Right hindlimb (tissue), 1 donor: Measurements from ENCODE around the gene NBPF20.
"Not testable (repeated sequence)": the region's sequence is repeated elsewhere in the genome, so short reads cannot be mapped to it uniquely, and the experiment has no call there.

Source experiments
- DNase-seq: peaks from one replicate; pipeline ENCODE4 v3.0.0-alpha.2; 2018

Gene NBPF20

GRCh38 chr1:145425436-145426029 is at the start of gene NBPF20:
Gene NBPF20, minus strand, starts transcription at chr1:145425603. Its CDS starts 20,331 bp downstream, at chr1:145405272.
- peak; percentile 87 for DNase-seq

- not testable (repeated sequence) for DNase-seq
Observed at GRCh38 chr1:145474837-145475368, 49.5 kb upstream of the NBPF20 start.

GRCh38 chr1:145472731-145473130 is 47.3 kb upstream of the NBPF20 start:
- DNase-seq, result not testable (repeated sequence)

- not testable (repeated sequence) for DNase-seq
Observed at GRCh38 chr1:145471365-145471764, 46.0 kb upstream of the NBPF20 start.

GRCh38 chr1:145465405-145466144 is 40.2 kb upstream of the NBPF20 start:
- peak; percentile 24 for DNase-seq

GRCh38 chr1:145464708-145465336 is 39.4 kb upstream of the NBPF20 start:
- DNase-seq, result not testable (repeated sequence)

GRCh38 chr1:145464017-145464416 is 38.6 kb upstream of the NBPF20 start:
- not testable (repeated sequence) for DNase-seq

- DNase-seq, result not testable (repeated sequence)
Observed at GRCh38 chr1:145460684-145461083, 35.3 kb upstream of the NBPF20 start.

GRCh38 chr1:145460048-145460447 is 34.6 kb upstream of the NBPF20 start:
- DNase-seq, result not testable (repeated sequence)

- not testable (repeated sequence) for DNase-seq
Observed at GRCh38 chr1:145459591-145459990, 34.2 kb upstream of the NBPF20 start.

GRCh38 chr1:145459063-145459462 is 33.7 kb upstream of the NBPF20 start:
- not testable (repeated sequence) for DNase-seq

GRCh38 chr1:145454824-145455177 is 29.4 kb upstream of the NBPF20 start:
- DNase-seq, result not testable (repeated sequence)

- DNase-seq, result not testable (repeated sequence)
Observed at GRCh38 chr1:145453873-145454823, 28.7 kb upstream of the NBPF20 start.

GRCh38 chr1:145452506-145452905 is 27.1 kb upstream of the NBPF20 start:
- not testable (repeated sequence) for DNase-seq

- peak; percentile 39 for DNase-seq
Observed at GRCh38 chr1:145451914-145452313, 26.5 kb upstream of the NBPF20 start.

GRCh38 chr1:145445219-145445618 is 19.8 kb upstream of the NBPF20 start:
- not testable (repeated sequence) for DNase-seq

- not testable (repeated sequence) for DNase-seq
Observed at GRCh38 chr1:145442340-145442739, 16.9 kb upstream of the NBPF20 start.

GRCh38 chr1:145431363-145432256 is 6.2 kb upstream of the NBPF20 start:
- not testable (repeated sequence) for DNase-seq

GRCh38 chr1:145430830-145431229 is 5.4 kb upstream of the NBPF20 start:
- not testable (repeated sequence) for DNase-seq

GRCh38 chr1:145429329-145429728 is 3.9 kb upstream of the NBPF20 start:
- not testable (repeated sequence) for DNase-seq
